Activated CD8-positive, alpha-beta T cell treated with anti-CD3 and anti-CD28 coated beads for 36 hours (primary cell): ENCODE results near the gene FRS2. TPM values are rescaled to one million over a fixed set of nuclear protein-coding genes. Genes with fewer than 3 reads are reported as not detected.

ENCODE experiments used
- ATAC-seq: fragments of 200-7000 bp; cut with Tn5 transposase; one replicate; pipeline ENCODE4 v1.10.0; 2021; ENCODE audit warnings: mild to moderate bottlenecking, moderate library complexity
- CTCF ChIA-PET: fragments of 350-600 bp; sonication (Branson Sonifier 250); formaldehyde crosslinking; loops from one replicate; lab custom pipeline; 2021; ENCODE audit warnings: antibody characterized with exemption; lab: Charles Lee
- POLR2A ChIA-PET: fragments of 350-600 bp; sonication (Branson Sonifier 250); formaldehyde crosslinking; loops from one replicate; lab custom pipeline; 2021; ENCODE audit warnings: antibody characterized with exemption; lab: Charles Lee
- DNase-seq: peaks from one replicate; pipeline ENCODE4 v3.0.0-alpha.2; 2020
- H3K27ac Mint-ChIP-seq: one replicate; pipeline ENCODE4 v1.8.0; 2021; ENCODE audit warnings: mild to moderate bottlenecking, mixed read lengths
- H3K27me3 Mint-ChIP-seq: one replicate; pipeline ENCODE4 v1.8.0; 2021; ENCODE audit warnings: mixed read lengths
- H3K36me3 Mint-ChIP-seq: one replicate; pipeline ENCODE4 v1.8.0; 2021; ENCODE audit warnings: low read depth, mixed read lengths
- H3K4me1 Mint-ChIP-seq: one replicate; pipeline ENCODE4 v1.8.0; 2021; ENCODE audit warnings: low read depth, mixed read lengths
- H3K4me3 Mint-ChIP-seq: one replicate; pipeline ENCODE4 v1.8.0; 2021; ENCODE audit warnings: mild to moderate bottlenecking, moderate library complexity, mixed read lengths
- H3K9me3 Mint-ChIP-seq: one replicate; pipeline ENCODE4 v1.8.0; 2021; ENCODE audit warnings: mixed read lengths
- intact Hi-C: fragments of 100-400 bp; cut with micrococcal nuclease; formaldehyde crosslinking; loops from one replicate; pipeline ENCODE4 v1.10.0; 2022
- total RNA-seq, 2 experiments: library from RNA; stranded (reverse); gene quantifications; one replicate each; pipeline ENCODE4 v1.2.3, GENCODE V29; 2021
- TF ChIP-seq, protein P1 (sequence below): fragments of 200-600 bp; IDR thresholded peaks from one replicate; pipeline ENCODE4 v1.8.0; 2022; ENCODE audit warnings: antibody characterized with exemption, mild to moderate bottlenecking

Gene FRS2
- total RNA-seq, 2 experiments from 2014 or later, result 8.3 to 10.5 TPM

DNA sequence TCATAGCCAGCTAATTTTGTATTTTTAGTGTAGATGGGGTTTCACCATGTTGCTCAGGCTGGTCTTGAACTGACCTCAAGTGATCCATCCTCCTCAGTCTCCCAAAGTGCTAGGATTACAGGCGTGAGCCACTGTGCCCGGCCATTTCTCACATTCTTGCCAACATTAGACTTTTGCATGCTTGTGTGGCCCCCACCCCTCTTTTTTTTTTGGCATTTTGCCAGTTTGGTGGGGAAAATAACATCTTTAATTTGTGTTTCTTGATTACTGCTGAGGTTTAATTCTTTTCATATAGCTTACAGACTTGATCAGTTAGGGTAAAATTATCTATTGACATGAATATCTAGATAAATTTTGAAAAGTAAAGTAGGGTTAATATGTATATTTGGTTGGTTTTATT is 118.9 kb downstream of the FRS2 start:
- Mint-ChIP-seq H3K27me3 (no peaks in the 10 kb centered on the region), H3K4me1 (peaks cover 38% of the 10 kb centered on the region), H3K36me3 (peaks cover 72% of the 10 kb centered on the region), H3K9me3 (no peaks in the 10 kb centered on the region), H3K4me3 (no peak overlapping the region), H3K27ac (no peak overlapping the region)
- ATAC-seq (no peak), DNase-seq (no peak)
- intact Hi-C loops, result no loop called here
- ChIA-PET POLR2A (interaction anchor here (0.8 kb wide), 1 partner anchor 298 kb away, joined by 3 read pairs; no protein-coding TSS in a partner anchor), CTCF (interaction anchor here (1.0 to 1.1 kb wide), 2 partner anchors 18 to 51 kb away, joined by 3 to 4 read pairs; no protein-coding TSS in a partner anchor)
- TF ChIP-seq, protein P1, sequence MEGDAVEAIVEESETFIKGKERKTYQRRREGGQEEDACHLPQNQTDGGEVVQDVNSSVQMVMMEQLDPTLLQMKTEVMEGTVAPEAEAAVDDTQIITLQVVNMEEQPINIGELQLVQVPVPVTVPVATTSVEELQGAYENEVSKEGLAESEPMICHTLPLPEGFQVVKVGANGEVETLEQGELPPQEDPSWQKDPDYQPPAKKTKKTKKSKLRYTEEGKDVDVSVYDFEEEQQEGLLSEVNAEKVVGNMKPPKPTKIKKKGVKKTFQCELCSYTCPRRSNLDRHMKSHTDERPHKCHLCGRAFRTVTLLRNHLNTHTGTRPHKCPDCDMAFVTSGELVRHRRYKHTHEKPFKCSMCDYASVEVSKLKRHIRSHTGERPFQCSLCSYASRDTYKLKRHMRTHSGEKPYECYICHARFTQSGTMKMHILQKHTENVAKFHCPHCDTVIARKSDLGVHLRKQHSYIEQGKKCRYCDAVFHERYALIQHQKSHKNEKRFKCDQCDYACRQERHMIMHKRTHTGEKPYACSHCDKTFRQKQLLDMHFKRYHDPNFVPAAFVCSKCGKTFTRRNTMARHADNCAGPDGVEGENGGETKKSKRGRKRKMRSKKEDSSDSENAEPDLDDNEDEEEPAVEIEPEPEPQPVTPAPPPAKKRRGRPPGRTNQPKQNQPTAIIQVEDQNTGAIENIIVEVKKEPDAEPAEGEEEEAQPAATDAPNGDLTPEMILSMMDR, result no peak

DNA sequence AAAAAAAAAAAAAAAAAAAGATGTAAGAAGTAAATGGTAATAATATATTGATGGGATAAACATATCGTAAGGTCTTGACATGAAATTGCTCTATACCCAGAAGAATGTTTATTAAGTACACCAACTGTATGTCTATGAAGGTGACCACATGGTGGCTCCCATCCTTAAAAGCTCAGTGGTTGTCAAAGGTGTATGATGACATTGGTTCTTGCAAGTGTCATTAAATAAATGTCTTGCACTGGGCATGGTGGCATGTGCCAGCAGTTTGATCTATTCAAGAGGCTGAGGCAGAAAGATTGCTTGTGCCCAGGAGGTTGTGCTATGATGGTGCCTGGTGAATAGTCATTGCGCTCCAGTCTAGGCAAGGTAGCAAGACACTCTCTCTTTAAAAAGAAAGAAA is 125.5 kb downstream of the FRS2 start:
- DNase-seq (no peak), ATAC-seq (no peak)
- CTCF ChIA-PET, result no interaction called here
- intact Hi-C loops, result no loop called here
- Mint-ChIP-seq H3K27ac (no peak overlapping the region), H3K36me3 (peaks cover 67% of the 10 kb centered on the region), H3K27me3 (no peaks in the 10 kb centered on the region), H3K4me1 (peaks cover 22% of the 10 kb centered on the region), H3K9me3 (no peaks in the 10 kb centered on the region), H3K4me3 (no peak overlapping the region)
- TF ChIP-seq, protein P1, result no peak
- POLR2A ChIA-PET, result interaction anchor here (2.7 kb wide), 1 partner anchor 10 kb away, joined by 8 read pairs; the partner anchor contains the start of gene CCT2

DNA sequence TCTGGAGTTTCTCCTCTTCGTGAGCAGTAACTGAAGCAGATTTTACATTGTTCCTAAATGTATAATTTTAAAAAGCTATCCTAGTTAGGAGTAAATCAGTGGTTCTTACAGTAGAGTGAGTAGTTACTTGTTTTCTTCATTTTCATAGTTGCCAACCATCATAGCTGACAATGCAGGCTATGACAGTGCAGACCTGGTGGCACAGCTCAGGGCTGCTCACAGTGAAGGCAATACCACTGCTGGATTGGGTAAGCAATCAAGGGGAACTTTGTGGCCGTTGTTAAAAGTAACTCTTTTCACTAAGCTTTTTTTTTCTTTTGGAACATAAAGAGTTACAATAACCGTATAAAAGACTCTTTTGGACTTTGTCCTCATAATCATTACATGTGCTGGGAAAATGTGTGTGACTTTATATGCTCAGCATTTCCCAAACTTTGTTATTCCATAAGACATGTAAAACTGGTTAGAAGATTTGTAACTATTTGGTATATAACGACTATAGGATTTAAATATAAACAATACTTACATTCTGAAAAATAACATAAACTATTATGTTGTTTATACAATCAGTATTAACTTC is 128.1 kb downstream of the FRS2 start:
- ChIA-PET CTCF (interaction anchor here (0.6 to 1.2 kb wide), 2 partner anchors 42 to 209 kb away, joined by 3 read pairs; no protein-coding TSS in a partner anchor), POLR2A (interaction anchor here (0.6 to 2.7 kb wide), 2 partner anchors 12 to 34 kb away, joined by 3 to 12 read pairs; partner anchors contain the start of gene CCT2)
- TF ChIP-seq, protein P1, result no peak
- no peak for DNase-seq
- Mint-ChIP-seq H3K27ac (peak overlapping the region; percentile 42), H3K4me1 (peaks cover 12% of the 10 kb centered on the region), H3K36me3 (peaks cover 72% of the 10 kb centered on the region), H3K9me3 (no peaks in the 10 kb centered on the region), H3K27me3 (no peaks in the 10 kb centered on the region), H3K4me3 (no peak overlapping the region)
- intact Hi-C loops, result no loop called here
- ATAC-seq, result no peak

- Mint-ChIP-seq H3K27ac (no peak overlapping the region), H3K4me3 (no peak overlapping the region), H3K9me3 (no peaks in the 10 kb centered on the region), H3K27me3 (no peaks in the 10 kb centered on the region), H3K4me1 (peaks cover 4% of the 10 kb centered on the region), H3K36me3 (peaks cover 60% of the 10 kb centered on the region)
- TF ChIP-seq, protein P1, result no peak
- DNase-seq (no peak), ATAC-seq (no peak)
- intact Hi-C loops, result no loop called here
- CTCF ChIA-PET, result no interaction called here
- POLR2A ChIA-PET, result interaction anchor here (0.6 to 2.7 kb wide), 4 partner anchors 8 to 15 kb away, joined by 3 to 12 read pairs (median 6); partner anchors contain the start of genes CCT2 and LRRC10
Measured at GRCh38 chr12:69600804-69601203, 130.6 kb downstream of the FRS2 start.
